Neural cell (in vitro differentiated cells): ENCODE measurements around the gene TMEM11.

Source experiments
- CTCF ChIP-seq: fragments of 450-650 bp; IDR thresholded peaks from 2 replicates; pipeline ENCODE4 v1.5.1; 2014; ENCODE audit warnings: antibody characterized with exemption, mild to moderate bottlenecking, moderate library complexity; ENCODE audit not compliant: poor library complexity, severe bottlenecking
- EP300 ChIP-seq: fragments of 450-650 bp; conservative IDR thresholded peaks from 2 replicates; pipeline ENCODE4 v1.6.1; 2014; ENCODE audit warnings: antibody characterized with exemption, mild to moderate bottlenecking, moderate library complexity; ENCODE audit not compliant: poor library complexity, severe bottlenecking
- EZH2 ChIP-seq: fragments of 200-600, 300-800 bp; shearing (Covaris generic), sonication (generic); IDR thresholded peaks from 2 replicates; pipeline ENCODE4 v1.6.1; 2014; ENCODE audit warnings: antibody characterized with exemption, low read length, borderline replicate concordance, mild to moderate bottlenecking; ENCODE audit not compliant: insufficient read depth, poor library complexity, severe bottlenecking

- TF ChIP-seq EP300 (no peak), CTCF (no peak), EZH2 (no peak)
These were observed 52.2 kb downstream of the TMEM11 start for GRCh38 chr17:21161498-21162393.
